Body of pancreas (tissue), 4 donors: ENCODE measurements around the gene MBNL1. TPM values are rescaled to one million over a fixed set of nuclear protein-coding genes. Genes with fewer than 3 reads are reported as not detected.

ENCODE experiments used
- ATAC-seq: fragments of 150-250 bp; one replicate; pipeline ENCODE4 v1.9.1; 2016
- DNase-seq, 4 donors: peaks; one replicate each; pipeline ENCODE4 v3.0.0-alpha.2; 2019
- H3K27ac ChIP-seq, 4 donors: fragments of 200-600 bp; sonication (generic); 1 replicate in 3 of 4; 2 replicates in 1 of 4; pipeline versions ENCODE4 v1.5.1 to v1.6.1; 2016 to 2019; ENCODE audit warnings: mild to moderate bottlenecking in 1 of 4, mixed read lengths in 1 of 4, moderate library complexity in 1 of 4
- H3K27me3 ChIP-seq, 2 donors: fragments of 200-600 bp; sonication (generic); one replicate each; pipeline ENCODE4 v1.6.0; 2016; ENCODE audit warnings: mild to moderate bottlenecking in 1 of 2
- H3K36me3 ChIP-seq, 2 donors: fragments of 200-600 bp; sonication (generic); replicated peaks in 1 of 2; 2 replicates each; pipeline ENCODE4 v1.5.1; 2016; ENCODE audit warnings: low read depth in 2 of 2; ENCODE audit not compliant: insufficient read depth in 1 of 2
- H3K4me1 ChIP-seq: fragments of 200-600 bp; sonication (generic); one replicate; pipeline ENCODE4 v1.6.0; 2016
- H3K4me3 ChIP-seq, 2 donors: fragments of 200-600 bp; sonication (generic); 1 replicate in 1 of 2; 2 replicates in 1 of 2; pipeline ENCODE4 v1.5.1; 2016 to 2019
- H3K9me3 ChIP-seq, 3 donors: fragments of 200-600 bp; sonication (generic); 1 replicate in 2 of 3; 2 replicates in 1 of 3; pipeline ENCODE4 v1.5.1; 2016
- CTCF ChIP-seq, 7 experiments: fragments of 450-650 bp in 4 of 7; fragments of 200-600 bp in 3 of 7; sonication (generic) in 3 of 7; IDR thresholded peaks; one replicate each; pipeline ENCODE4 v1.5.1; 2016 to 2019; ENCODE audit warnings: antibody characterized with exemption in 7 of 7
- POLR2A ChIP-seq, 3 donors: fragments of 450-650 bp; IDR thresholded peaks; one replicate each; pipeline ENCODE4 v1.6.1; 2016; ENCODE audit warnings: antibody characterized with exemption in 3 of 3, mild to moderate bottlenecking in 2 of 3
- WGBS, 2 donors: methylation state at CpG; one replicate each; pipeline ENCODE4 v1.1.5; 2017; 5-methylcytosine and 5-hydroxymethylcytosine counted together
- intact Hi-C: fragments of 100-400 bp; cut with DNase I; formaldehyde crosslinking; loops from one replicate; pipeline ENCODE4 v1.15.1; 2023
- total RNA-seq, 2 donors: library from RNA; depleted of rRNA; stranded (reverse); fragments of >200 nt; gene quantifications; one replicate each; pipeline ENCODE4 v1.1.0, GENCODE V29; 2016

MBNL1 gene
- total RNA-seq, 2 donors from 2014 or later: 77.3 to 82.4 TPM

GRCh38 chr3:152290374-152290773 lies 21.6 kb downstream of the MBNL1 start:
- no peaks in the 10 kb centered on the region for H3K9me3 ChIP-seq
- H3K27ac ChIP-seq: no peak overlapping the region
- intact Hi-C loops: no loop called here
- H3K4me3 ChIP-seq: no peak overlapping the region
- H3K4me1 ChIP-seq: peaks cover 35% of the 10 kb centered on the region
- DNase-seq: no peak
- H3K36me3 ChIP-seq: no peaks in the 10 kb centered on the region
- ATAC-seq: no peak
- TF ChIP-seq CTCF (IDR thresholded peaks at IDR 0.05) (no peak), POLR2A (IDR thresholded peaks at IDR 0.05) (no peak)
- H3K27me3 ChIP-seq: no peaks in the 10 kb centered on the region

DNA sequence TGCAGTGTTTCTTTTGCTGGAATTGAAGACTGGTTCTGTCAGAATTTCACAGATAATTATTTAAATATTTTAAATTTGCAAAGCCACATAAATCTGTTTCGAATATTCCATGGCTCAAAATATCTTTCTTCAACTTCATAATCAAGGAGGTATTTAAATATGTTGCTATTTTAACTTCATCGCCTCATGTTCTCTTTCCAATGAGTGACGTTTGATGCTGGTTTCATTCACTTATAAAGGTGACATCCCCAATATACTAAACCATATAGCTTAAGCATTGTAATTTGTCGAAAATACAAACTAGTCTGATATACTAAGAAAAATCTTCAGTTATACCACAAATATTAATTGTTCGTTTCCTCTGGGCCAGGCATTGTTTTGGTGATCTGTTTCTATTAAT lies 22.5 kb downstream of the MBNL1 start:
- H3K27ac ChIP-seq: no peak overlapping the region
- WGBS, 2 donors: 84 to 92% methylated on average over 5 of the region's 5 CpGs

GRCh38 chr3:152291649-152292066 lies 22.9 kb downstream of the MBNL1 start:
- no peak for TF ChIP-seq POLR2A (IDR thresholded peaks at IDR 0.05)
- TF ChIP-seq CTCF (IDR thresholded peaks at IDR 0.05): no peak
- 62 to 68% methylated on average over 4 of the region's 4 CpGs for WGBS, 2 donors
- no peaks in the 10 kb centered on the region for H3K27me3 ChIP-seq
- no peaks in the 10 kb centered on the region for H3K36me3 ChIP-seq
- DNase-seq (no peak), ATAC-seq (no peak)
- intact Hi-C loops: no loop called here
- no peak overlapping the region for H3K4me3 ChIP-seq
- H3K9me3 ChIP-seq: no peaks in the 10 kb centered on the region
- peaks cover 35% of the 10 kb centered on the region for H3K4me1 ChIP-seq
- no peak overlapping the region for H3K27ac ChIP-seq

More for the DNA sequence above, 22.5 kb downstream of the MBNL1 start:
- Histone ChIP-seq H3K9me3 (no peaks in the 10 kb centered on the region), H3K4me1 (peaks cover 35% of the 10 kb centered on the region), H3K4me3 (no peak overlapping the region), H3K27me3 (no peaks in the 10 kb centered on the region), H3K36me3 (no peaks in the 10 kb centered on the region)
- no peak for TF ChIP-seq CTCF (IDR thresholded peaks at IDR 0.05)
- no peak for TF ChIP-seq POLR2A (IDR thresholded peaks at IDR 0.05)
- DNase-seq (no peak), ATAC-seq (no peak)
- intact Hi-C loops: no loop called here

DNA sequence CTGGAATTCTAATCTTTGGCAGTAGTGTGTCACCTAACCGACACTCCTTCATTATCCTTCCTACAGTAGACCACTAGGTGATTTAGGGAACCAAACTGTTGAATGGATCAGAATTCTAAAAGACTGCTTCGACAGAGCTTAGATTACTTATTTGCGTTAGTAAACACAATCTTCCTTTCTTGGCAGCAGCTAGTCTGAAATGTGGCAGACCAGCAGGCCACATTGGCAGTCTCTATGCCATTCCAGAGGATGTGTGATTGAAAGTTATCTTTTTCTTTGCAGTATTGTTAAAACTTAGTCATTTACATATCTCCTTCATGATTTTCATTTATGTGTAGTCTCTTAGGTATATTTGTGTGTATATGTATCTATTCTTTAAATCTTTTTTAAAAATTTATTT lies 23.6 kb downstream of the MBNL1 start:
- H3K4me1 ChIP-seq: peaks cover 40% of the 10 kb centered on the region
- 41 to 44% methylated on average over 3 of the region's 3 CpGs for WGBS, 2 donors
- H3K27ac ChIP-seq: no peak overlapping the region

More for the DNA sequence above, 23.6 kb downstream of the MBNL1 start:
- TF ChIP-seq POLR2A (IDR thresholded peaks at IDR 0.05): no peak
- no peak for TF ChIP-seq CTCF (IDR thresholded peaks at IDR 0.05)
- H3K27me3 ChIP-seq: no peaks in the 10 kb centered on the region
- H3K4me3 ChIP-seq: no peak overlapping the region
- no peaks in the 10 kb centered on the region for H3K36me3 ChIP-seq
- DNase-seq: no peak
- intact Hi-C loops: no loop called here
- no peak for ATAC-seq
- H3K9me3 ChIP-seq: no peaks in the 10 kb centered on the region
